HG03139 (cell line): Measurements from ENCODE around the gene CDC14B.
"Not testable (repeated sequence)": the region's sequence is repeated elsewhere in the genome, so short reads cannot be mapped to it uniquely, and the experiment has no call there.

Source experiments
- ATAC-seq: cut with Tn5 transposase; IDR thresholded peaks from one replicate; pipeline ENCODE4 v1.9.1; 2021; ENCODE audit not compliant: unreplicated experiment

CDC14B gene

GRCh38 chr9:96503918-96504317, 115.7 kb downstream of the CDC14B start:
- ATAC-seq = no peak

DNA sequence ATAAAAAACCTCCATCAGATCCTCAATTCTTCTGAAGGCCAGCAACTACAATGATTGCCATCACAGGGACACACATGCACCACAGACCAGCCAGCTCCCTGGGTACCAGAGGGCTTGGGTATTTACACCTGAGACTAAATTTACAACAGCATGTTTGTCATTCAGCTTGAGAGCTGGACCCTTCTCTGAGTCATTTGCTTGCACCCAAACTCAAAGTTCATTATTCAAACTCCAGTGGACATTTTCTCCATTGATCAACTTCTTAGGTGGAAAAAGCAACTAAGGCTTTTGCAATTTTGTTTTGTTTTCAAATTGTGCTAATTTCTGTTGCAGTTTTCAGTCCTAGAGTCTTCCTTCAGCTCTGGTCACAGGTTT, 116.3 kb downstream of the CDC14B start:
- ATAC-seq = not testable (repeated sequence)

DNA sequence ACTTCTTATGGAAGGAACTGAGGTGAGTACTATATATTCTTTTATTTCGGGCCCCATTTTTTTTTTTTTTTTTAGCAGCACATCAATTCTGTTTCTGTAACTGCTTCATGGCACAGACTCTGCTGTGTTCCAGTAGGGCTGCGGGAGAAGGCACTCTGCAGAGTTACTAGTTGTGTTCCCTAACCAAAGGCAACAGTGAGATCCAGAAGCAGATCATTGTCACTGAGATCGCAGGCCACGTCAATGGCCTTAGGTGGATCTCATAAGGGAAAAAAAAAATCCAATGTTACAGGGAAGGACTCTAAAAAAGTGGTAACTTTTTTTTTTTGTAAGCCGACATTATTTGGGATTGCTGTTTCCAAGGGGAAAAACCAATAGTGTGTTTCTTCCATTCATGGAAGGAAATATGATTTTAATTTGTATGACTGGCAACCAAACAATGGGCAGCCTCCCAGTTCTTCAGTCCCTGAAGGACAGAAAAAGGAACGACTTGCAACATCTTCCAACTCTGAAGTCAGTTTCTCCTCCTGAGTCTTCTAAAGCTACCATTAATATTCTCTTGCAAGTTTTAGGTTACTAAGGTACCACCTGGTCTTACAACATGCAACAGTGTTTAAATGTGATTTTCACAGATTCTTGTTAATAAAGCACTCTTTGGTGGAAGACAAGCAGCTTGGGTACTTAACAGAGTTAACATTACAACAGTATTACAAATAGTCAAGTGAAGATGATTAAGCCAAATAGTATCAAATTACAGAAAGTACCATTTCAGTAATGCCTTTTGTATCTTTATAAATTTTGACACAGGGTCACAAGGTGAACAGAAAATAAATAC, 116.9 kb downstream of the CDC14B start:
- no peak for ATAC-seq

- no peak for ATAC-seq
These were observed 117.8 kb downstream of the CDC14B start for GRCh38 chr9:96501633-96502538.

GRCh38 chr9:96500696-96501632, 118.7 kb downstream of the CDC14B start:
- ATAC-seq = no peak

- no peak for ATAC-seq
These were observed 120.4 kb downstream of the CDC14B start for GRCh38 chr9:96499257-96499656.

DNA sequence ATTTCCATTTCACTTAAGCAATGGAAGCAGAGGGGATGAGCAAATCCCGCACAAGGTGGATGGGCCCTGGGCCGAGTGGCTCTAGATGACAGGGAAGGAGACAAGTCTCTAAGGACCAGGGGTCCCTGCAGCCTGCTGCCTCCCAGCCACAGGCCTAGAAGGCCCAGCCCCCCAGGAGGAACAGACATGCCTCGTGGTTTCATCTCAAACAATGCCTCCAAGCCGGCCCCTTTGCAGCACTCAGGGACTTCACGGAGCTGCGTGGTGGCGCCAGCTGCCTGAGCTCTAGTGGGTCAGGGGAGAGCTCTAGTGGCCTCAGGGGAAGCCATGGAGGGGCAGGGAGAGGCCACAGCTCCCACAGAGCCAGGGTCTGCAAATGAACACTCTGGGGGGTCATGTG, 120.8 kb downstream of the CDC14B start:
- no peak for ATAC-seq

DNA sequence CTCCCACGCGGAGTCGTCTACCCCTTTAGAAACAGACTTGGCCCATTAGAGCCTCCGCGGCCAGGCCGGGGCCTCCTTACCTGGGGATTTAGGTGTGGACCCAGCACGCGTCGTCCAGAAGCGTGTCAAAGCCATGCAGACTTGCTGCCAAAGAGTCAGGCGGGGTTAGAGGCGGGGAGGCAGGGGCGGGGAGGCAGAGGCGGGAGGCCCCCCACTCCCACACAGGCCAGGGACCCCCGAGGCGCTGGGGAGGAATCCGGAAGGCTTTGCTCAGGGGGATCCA, 122.6 kb downstream of the CDC14B start:
- no peak for ATAC-seq

- ATAC-seq = no peak
These were observed 123.1 kb downstream of the CDC14B start for GRCh38 chr9:96496368-96497116.

DNA sequence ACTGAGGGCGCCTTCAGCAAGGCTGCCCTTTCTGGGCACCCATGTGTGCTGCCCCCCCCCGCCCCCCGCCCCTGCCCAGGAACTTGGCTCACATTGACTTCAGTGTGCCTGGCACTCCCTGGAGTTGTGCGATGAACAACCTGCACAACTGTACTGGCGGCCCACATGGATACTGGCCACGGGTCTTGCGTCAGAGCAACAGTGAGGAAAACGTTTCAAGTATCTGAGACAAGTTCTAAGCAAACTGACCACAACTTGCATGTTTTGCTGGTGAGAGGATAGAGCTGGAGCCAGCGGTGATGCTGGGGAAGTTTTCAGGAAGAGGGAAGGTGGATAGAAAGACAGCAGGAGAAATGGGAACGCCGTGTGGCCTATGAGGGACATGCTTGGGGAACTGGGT, 124.3 kb downstream of the CDC14B start:
- no peak for ATAC-seq

DNA sequence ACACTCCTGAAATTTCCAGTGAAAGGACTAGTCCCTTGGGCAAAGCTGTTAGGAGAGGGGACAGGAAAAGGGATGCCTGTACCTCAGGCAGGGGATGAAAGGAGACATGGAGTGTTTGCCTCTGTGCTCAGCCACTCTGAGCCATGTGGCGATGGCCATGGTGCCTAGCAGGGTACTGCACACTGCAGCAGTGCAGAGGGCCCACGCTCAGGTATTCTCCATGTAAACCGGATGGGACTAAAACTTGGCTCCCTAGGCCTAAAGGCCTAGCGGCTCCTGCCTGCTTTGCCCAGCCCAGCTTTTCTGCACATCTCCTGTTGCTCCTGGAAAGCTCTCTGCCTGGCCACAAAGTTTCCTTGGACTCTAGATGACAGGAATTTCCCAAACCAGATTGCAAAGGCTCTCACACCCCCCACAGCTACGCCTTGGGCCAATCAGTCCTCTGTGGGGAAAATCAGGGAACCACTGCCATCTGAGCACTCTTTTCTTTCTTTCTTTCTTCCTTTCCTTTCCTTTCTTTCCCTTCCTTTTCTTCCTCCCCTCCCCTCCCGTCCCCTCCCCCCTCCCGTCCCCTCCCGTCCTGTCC, 125.3 kb downstream of the CDC14B start:
- no peak for ATAC-seq

- ATAC-seq = no peak
These were observed 125.9 kb downstream of the CDC14B start for GRCh38 chr9:96493757-96494156.

- no peak for ATAC-seq
These were observed 126.6 kb downstream of the CDC14B start for GRCh38 chr9:96492993-96493531.

- no peak for ATAC-seq
These were observed 127.6 kb downstream of the CDC14B start for GRCh38 chr9:96491880-96492525.

GRCh38 chr9:96491079-96491879, 128.4 kb downstream of the CDC14B start:
- no peak for ATAC-seq

DNA sequence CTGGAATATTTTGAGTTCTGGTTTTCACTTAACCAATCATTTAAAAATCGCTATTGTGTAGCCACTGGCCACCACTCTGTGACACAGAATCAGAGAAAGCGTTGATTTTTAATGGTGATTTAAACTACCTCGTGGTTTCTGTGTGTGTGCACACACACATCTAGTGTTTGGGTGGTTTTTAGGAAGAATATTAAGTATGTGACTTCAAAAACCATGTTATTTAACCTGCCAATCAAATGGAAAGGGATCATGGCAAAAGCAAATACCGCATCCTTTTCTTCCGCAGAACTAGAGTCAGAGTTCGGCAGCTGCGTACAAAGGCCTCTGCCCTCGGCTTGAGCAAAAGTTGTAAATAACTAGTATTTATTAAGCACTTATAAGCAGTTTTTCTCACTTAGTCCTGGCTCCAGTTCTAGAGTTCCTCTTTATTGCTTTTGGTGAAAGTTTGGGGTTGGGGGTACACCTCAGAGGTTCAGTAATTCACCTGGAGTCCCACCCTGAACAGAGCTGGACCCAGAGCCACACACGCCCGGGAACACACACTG, 129.0 kb downstream of the CDC14B start:
- no peak for ATAC-seq

- no peak for ATAC-seq
These were observed 130.1 kb downstream of the CDC14B start for GRCh38 chr9:96489482-96489979.

GRCh38 chr9:96487949-96488348, 131.7 kb downstream of the CDC14B start:
- ATAC-seq = no peak
